K562 (cell line): Measurements from ENCODE around the gene CNDP1. TPM values are rescaled to one million over a fixed set of nuclear protein-coding genes. Genes with fewer than 3 reads are reported as not detected.
"Not testable (repeated sequence)": the region's sequence is repeated elsewhere in the genome, so short reads cannot be mapped to it uniquely, and the experiment has no call there.

ENCODE experiments used
- ATAC-seq: fragments of 200-7000 bp; cut with Tn5 transposase; 3 replicates; pipeline ENCODE4 v1.9.1; 2020; ENCODE audit warnings: moderate library complexity
- BruUV-seq: library from RNA; stranded (reverse); fragments of 400-500 nt; replicated peaks from 2 replicates; lab custom pipeline; 2021; lab: Mats Ljungman, UMichigan
- CTCF ChIA-PET: fragments of 300-600 bp; formaldehyde crosslinking; extraction: SDS; loops from one replicate; lab custom pipeline; 2021; ENCODE audit warnings: low intra/inter-chr PET ratio; lab: Yijun Ruan, JAX
- POLR2A ChIA-PET: fragments of 300-600, 350-650 bp; sonication (Branson Sonifier 250); formaldehyde crosslinking; extraction: SDS; loops from one replicate; lab custom pipeline; 2021; ENCODE audit warnings: antibody characterized with exemption, inconsistent platforms; lab: Yijun Ruan, JAX
- DNase-seq, 4 experiments: peaks; one replicate each; pipeline versions ENCODE4 v3.0.0 to v3.0.0-alpha.2; 2011 to 2018; ENCODE audit warnings: low spot score in 3 of 4, mixed read lengths in 3 of 4; ENCODE audit errors: extremely low read depth in 1 of 4
- FAIRE-seq: peaks from 2 replicates; lab custom pipeline; 2011; peaks lifted over from hg19 to GRCh38; lab: Jason Lieb, UNC
- H2AFZ ChIP-seq: 2 replicates; pipeline ENCODE4 v1.6.0; 2011; ENCODE audit warnings: low read depth, low read length, control low read depth, inconsistent platforms
- H3K27ac ChIP-seq: fragments of 200-600 bp; 3 replicates; pipeline ENCODE4 v1.8.0; 2011; ENCODE audit warnings: low read depth, mild to moderate bottlenecking, control low read depth, inconsistent platforms, low read length, moderate library complexity, mixed read lengths; ENCODE audit errors: extremely low read depth
- H3K27me3 ChIP-seq, 2 experiments: fragments of 300-600 bp in 1 of 2; 2 replicates in 1 of 2; 3 replicates in 1 of 2; pipeline versions ENCODE4 v1.6.0 to v1.8.0; 2011; ENCODE audit warnings: inconsistent platforms in 2 of 2, low read length in 2 of 2, mild to moderate bottlenecking in 1 of 2, mixed read lengths in 1 of 2, moderate library complexity in 1 of 2; ENCODE audit not compliant: control insufficient read depth in 2 of 2, insufficient read depth in 2 of 2
- H3K36me3 ChIP-seq: fragments of 300-600 bp; 3 replicates; pipeline ENCODE4 v1.8.0; 2011; ENCODE audit warnings: mild to moderate bottlenecking, low read length, inconsistent platforms; ENCODE audit not compliant: control insufficient read depth, insufficient read depth
- H3K4me1 ChIP-seq, 2 experiments: fragments of 200-600 bp in 1 of 2; replicated peaks in 1 of 2; 2 replicates in 1 of 2; 3 replicates in 1 of 2; pipeline versions ENCODE4 v1.5.1 to v1.8.0; 2011; ENCODE audit warnings: inconsistent platforms in 2 of 2, low read length in 2 of 2, mild to moderate bottlenecking in 1 of 2, mixed read lengths in 1 of 2, moderate library complexity in 1 of 2; ENCODE audit not compliant: control insufficient read depth in 2 of 2, insufficient read depth in 2 of 2
- H3K4me2 ChIP-seq: 2 replicates; pipeline ENCODE4 v1.6.1; 2011; ENCODE audit warnings: low read length, control low read depth, inconsistent platforms, mixed read lengths; ENCODE audit not compliant: insufficient read depth
- H3K4me3 ChIP-seq: fragments of 200-600 bp; sonication (generic), shearing (Covaris generic); 2 replicates; pipeline ENCODE4 v1.5.1; 2016; ENCODE audit warnings: control low read depth, inconsistent platforms
- H3K79me2 ChIP-seq: fragments of 200-600 bp; 3 replicates; pipeline ENCODE4 v1.8.0; 2011; ENCODE audit warnings: low read length, inconsistent platforms; ENCODE audit not compliant: control insufficient read depth, insufficient read depth
- H3K9ac ChIP-seq, 2 experiments: 2 replicates each; pipeline versions ENCODE4 v1.6.0 to v1.6.1; 2011; ENCODE audit warnings: low read depth in 2 of 2, low read length in 2 of 2, control low read depth in 1 of 2, inconsistent platforms in 1 of 2, mild to moderate bottlenecking in 1 of 2, mixed read lengths in 1 of 2; ENCODE audit not compliant: insufficient read depth in 1 of 2
- H3K9me1 ChIP-seq: one replicate; pipeline ENCODE4 v1.6.0; 2011; ENCODE audit warnings: inconsistent platforms, mild to moderate bottlenecking, low read length, moderate library complexity; ENCODE audit not compliant: control insufficient read depth, insufficient read depth
- H3K9me3 ChIP-seq: replicated peaks from 2 replicates; pipeline ENCODE4 v1.5.1; 2011; ENCODE audit warnings: low read depth, low read length, inconsistent platforms; ENCODE audit not compliant: control insufficient read depth, insufficient read depth
- H4K20me1 ChIP-seq: replicated peaks from 2 replicates; pipeline ENCODE4 v1.6.1; 2011; ENCODE audit warnings: low read length, inconsistent platforms, mixed read lengths; ENCODE audit not compliant: control insufficient read depth, insufficient read depth
- ZFP36 ChIP-seq: fragments of 150-350 bp; IDR thresholded peaks from 2 replicates; pipeline ENCODE4 v1.6.1; 2018; ENCODE audit warnings: low read length, low read depth; ENCODE audit not compliant: partially characterized antibody
- WGBS: fragments of 100-300 bp; shearing (Covaris generic); methylation state at CpG from one replicate; pipeline ENCODE4 v1.1.6; 2016; ENCODE audit warnings: low coverage, mixed read lengths; ENCODE audit not compliant: insufficient coverage; ENCODE audit errors: missing lambda C conversion rate; 5-methylcytosine and 5-hydroxymethylcytosine counted together
- in situ Hi-C: fragments of 300-500 bp; cut with MboI; formaldehyde crosslinking; loops from 4 replicates; pipeline ENCODE4 v1.15.0; 2018; ENCODE audit warnings: inconsistent platforms, mixed read lengths
- intact Hi-C: fragments of 100-400 bp; cut with micrococcal nuclease; formaldehyde crosslinking; loops from 2 replicates; pipeline ENCODE4 v1.14.2; 2022
- polyA plus RNA-seq, 8 experiments: library from polyadenylated mRNA; depleted of rRNA in 4 of 8; stranded (reverse) in 5 of 8; unstranded in 3 of 8; fragments of >200 nt; fragmentation: Nextera tagmentation in 2 of 8; fragmentation: Illumina TruSeq in 1 of 8; extraction: Ambion mirVana in 2 of 8; extraction: Trizol in 1 of 8; gene quantifications; 2 replicates each; pipeline versions ENCODE4 v1.2.1 to v1.2.3, GENCODE V29; 2011 to 2014; ENCODE audit warnings: inconsistent platforms in 1 of 8, missing spikeins in 1 of 8
- total RNA-seq, 7 experiments: library from RNA; depleted of rRNA in 6 of 7; stranded (reverse); fragments of >200 nt in 6 of 7; fragmentation: Illumina TruSeq in 2 of 7; extraction: Trizol in 2 of 7; gene quantifications; 2 replicates each; pipeline versions ENCODE4 v1.2.1 to v1.2.3, GENCODE V29; 2011 to 2021; ENCODE audit warnings: low replicate concordance in 1 of 7

The CNDP1 gene
- total and polyA plus RNA-seq, 9 of the 15 experiments (the other 6 are each of a cell fraction or from before 2014, with no cell fraction given), result not detected

DNA sequence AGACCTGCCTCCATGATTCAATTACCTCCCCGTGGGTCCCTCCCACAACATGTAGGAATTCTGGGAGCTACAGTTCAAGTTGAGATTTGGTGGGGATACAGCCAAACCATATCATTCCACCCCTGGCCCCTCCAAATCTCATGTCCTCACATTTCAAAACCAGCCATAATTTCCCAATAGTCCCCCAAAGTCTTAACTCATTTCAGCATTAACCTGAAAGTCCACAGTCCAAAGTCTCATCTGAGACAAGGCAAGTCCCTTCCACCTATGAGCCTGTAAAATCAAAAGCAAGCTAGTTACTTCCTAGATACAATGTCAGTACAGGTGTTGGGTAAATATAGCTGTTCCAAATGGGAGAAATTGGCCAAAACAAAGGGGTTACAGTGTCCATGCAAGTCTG is 30.9 kb downstream of the CNDP1 start:
- H3K9ac ChIP-seq, FAIRE-seq, H3K4me1 ChIP-seq, H4K20me1 ChIP-seq, DNase-seq, BruUV-seq, H3K27ac ChIP-seq, H3K79me2 ChIP-seq, CTCF ChIA-PET, H3K4me3 ChIP-seq, ATAC-seq, H3K36me3 ChIP-seq, intact Hi-C loops, H2AFZ ChIP-seq, in situ Hi-C loops, H3K9me1 ChIP-seq, H3K4me2 ChIP-seq, H3K9me3 ChIP-seq: not testable (repeated sequence)
- H3K27me3 ChIP-seq, result peaks cover 2 to 17% of the 10 kb centered on the region in 2 experiments; a peak in 2 of 5 replicates
- POLR2A ChIA-PET, result interaction anchor here (0.6 kb wide), 1 partner anchor 721 kb away, joined by 4 read pairs; no protein-coding TSS in a partner anchor
- 0% methylated on average over 1 of the region's 1 CpG for WGBS

DNA sequence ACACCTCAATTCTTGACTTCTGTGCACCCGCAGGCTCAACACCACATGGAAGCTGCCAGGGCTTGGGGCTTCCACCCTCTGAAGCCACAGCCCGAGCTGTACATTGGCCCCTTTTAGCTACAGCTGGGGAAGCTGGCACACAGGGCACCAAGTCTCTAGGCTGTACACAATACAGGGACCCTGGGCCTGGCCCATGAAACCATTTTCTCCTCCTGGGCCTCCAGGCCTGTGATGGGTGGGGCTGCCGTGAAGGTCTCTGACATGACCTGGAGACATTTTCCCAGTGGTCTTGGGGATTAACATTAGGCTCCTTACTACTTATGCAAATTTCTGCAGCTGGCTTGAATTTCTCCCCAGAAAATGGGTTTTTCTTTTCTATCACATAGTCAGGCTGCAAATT is 31.7 kb downstream of the CNDP1 start:
- peak; percentile 57 for TF ChIP-seq ZFP36
- in situ Hi-C loops, H3K79me2 ChIP-seq, CTCF ChIA-PET, H3K27ac ChIP-seq, FAIRE-seq, H3K36me3 ChIP-seq, H3K9me1 ChIP-seq, H2AFZ ChIP-seq, POLR2A ChIA-PET, H3K27me3 ChIP-seq, DNase-seq, intact Hi-C loops, H3K4me1 ChIP-seq, ATAC-seq, H3K4me3 ChIP-seq, BruUV-seq, H3K9ac ChIP-seq, H4K20me1 ChIP-seq, H3K9me3 ChIP-seq, H3K4me2 ChIP-seq: not testable (repeated sequence)
- 0% methylated on average over 2 of the region's 3 CpGs for WGBS
